GM21529 (cell line): ENCODE measurements around the gene CREB5.

Experiments used
- ATAC-seq: cut with Tn5 transposase; IDR thresholded peaks from one replicate; pipeline ENCODE4 v1.9.1; 2021; ENCODE audit not compliant: unreplicated experiment

The CREB5 gene

GRCh38 chr7:28837216-28837615 is 424.9 kb downstream of the CREB5 start:
- no peak for ATAC-seq

GRCh38 chr7:28840592-28840995 is 428.3 kb downstream of the CREB5 start:
- ATAC-seq, result no peak

- ATAC-seq, result no peak
These were observed 429.4 kb downstream of the CREB5 start for GRCh38 chr7:28841766-28842165.

GRCh38 chr7:28842769-28843295 is 430.5 kb downstream of the CREB5 start:
- no peak for ATAC-seq

- no peak for ATAC-seq
These were observed 432.8 kb downstream of the CREB5 start for GRCh38 chr7:28845106-28845505.

GRCh38 chr7:28847176-28847575 is 434.9 kb downstream of the CREB5 start:
- ATAC-seq, result no peak

- no peak for ATAC-seq
These were observed 435.4 kb downstream of the CREB5 start for GRCh38 chr7:28847681-28848080.

GRCh38 chr7:28848906-28849305 is 436.6 kb downstream of the CREB5 start:
- no peak for ATAC-seq

- ATAC-seq, result no peak
These were observed 438.4 kb downstream of the CREB5 start for GRCh38 chr7:28850699-28851098.

- ATAC-seq, result no peak
These were observed 440.8 kb downstream of the CREB5 start for GRCh38 chr7:28853150-28853549.

- peak; percentile 98 for ATAC-seq
These were observed 441.8 kb downstream of the CREB5 start for GRCh38 chr7:28853834-28854749.

- no peak for ATAC-seq
These were observed 442.4 kb downstream of the CREB5 start for GRCh38 chr7:28854750-28855074.

- no peak for ATAC-seq
These were observed 443.4 kb downstream of the CREB5 start for GRCh38 chr7:28855538-28856217.

GRCh38 chr7:28856656-28857055 is 444.3 kb downstream of the CREB5 start:
- no peak for ATAC-seq

- no peak for ATAC-seq
These were observed 445.9 kb downstream of the CREB5 start for GRCh38 chr7:28858206-28858605.

- no peak for ATAC-seq
These were observed 446.6 kb downstream of the CREB5 start for GRCh38 chr7:28858895-28859294.

- ATAC-seq, result no peak
These were observed 449.5 kb downstream of the CREB5 start for GRCh38 chr7:28861825-28862224.

GRCh38 chr7:28862595-28863272 is 450.4 kb downstream of the CREB5 start:
- ATAC-seq, result no peak

- ATAC-seq, result no peak
These were observed 453.4 kb downstream of the CREB5 start for GRCh38 chr7:28865601-28866144.

GRCh38 chr7:28868712-28869111 is 456.4 kb downstream of the CREB5 start:
- no peak for ATAC-seq

- ATAC-seq, result no peak
These were observed 458.8 kb downstream of the CREB5 start for GRCh38 chr7:28871077-28871476.
